HG03520 (cell line): ENCODE data around the gene ITPRID2.

Experiments used
- ATAC-seq: cut with Tn5 transposase; IDR thresholded peaks from one replicate; pipeline ENCODE4 v1.9.1; 2021; ENCODE audit warnings: mild to moderate bottlenecking, moderate library complexity; ENCODE audit not compliant: unreplicated experiment

Gene ITPRID2

GRCh38 chr2:181879295-181879694, 12.2 kb upstream of the ITPRID2 start:
- no peak for ATAC-seq

GRCh38 chr2:181882246-181883020, 9.1 kb upstream of the ITPRID2 start:
- ATAC-seq: no peak

- no peak for ATAC-seq
Observed at GRCh38 chr2:181884601-181885000, 6.9 kb upstream of the ITPRID2 start.

- ATAC-seq: no peak
Observed at GRCh38 chr2:181885096-181885495, 6.4 kb upstream of the ITPRID2 start.

GRCh38 chr2:181886192-181886591, 5.3 kb upstream of the ITPRID2 start:
- no peak for ATAC-seq

GRCh38 chr2:181887045-181887444, 4.5 kb upstream of the ITPRID2 start:
- no peak for ATAC-seq

GRCh38 chr2:181889776-181890175, 1.8 kb upstream of the ITPRID2 start:
- no peak for ATAC-seq

GRCh38 chr2:181890271-181890670, 1.3 kb upstream of the ITPRID2 start:
- no peak for ATAC-seq

- ATAC-seq: peak; percentile 47
Observed at GRCh38 chr2:181891966-181892798, 652 bp downstream of the ITPRID2 start.

- no peak for ATAC-seq
Observed at GRCh38 chr2:181892799-181893435, 1.4 kb downstream of the ITPRID2 start.

GRCh38 chr2:181894381-181894780, 2.9 kb downstream of the ITPRID2 start:
- no peak for ATAC-seq

- no peak for ATAC-seq
Observed at GRCh38 chr2:181895818-181896217, 4.3 kb downstream of the ITPRID2 start.

GRCh38 chr2:181896286-181896685, 4.8 kb downstream of the ITPRID2 start:
- ATAC-seq: no peak

GRCh38 chr2:181900007-181900651, 8.6 kb downstream of the ITPRID2 start:
- ATAC-seq: no peak

- ATAC-seq: no peak
Observed at GRCh38 chr2:181902625-181903024, 11.1 kb downstream of the ITPRID2 start.

GRCh38 chr2:181904022-181904632, 12.6 kb downstream of the ITPRID2 start:
- ATAC-seq: peak; percentile 61

- ATAC-seq: peak; percentile 58
Observed at GRCh38 chr2:181907057-181907456, 15.5 kb downstream of the ITPRID2 start.

- ATAC-seq: no peak
Observed at GRCh38 chr2:181907635-181908034, 16.1 kb downstream of the ITPRID2 start.

- ATAC-seq: no peak
Observed at GRCh38 chr2:181910028-181910831, 18.7 kb downstream of the ITPRID2 start.

GRCh38 chr2:181911830-181912229, 20.3 kb downstream of the ITPRID2 start:
- ATAC-seq: no peak
